ENCODE data around the gene OVOL1.

DNA sequence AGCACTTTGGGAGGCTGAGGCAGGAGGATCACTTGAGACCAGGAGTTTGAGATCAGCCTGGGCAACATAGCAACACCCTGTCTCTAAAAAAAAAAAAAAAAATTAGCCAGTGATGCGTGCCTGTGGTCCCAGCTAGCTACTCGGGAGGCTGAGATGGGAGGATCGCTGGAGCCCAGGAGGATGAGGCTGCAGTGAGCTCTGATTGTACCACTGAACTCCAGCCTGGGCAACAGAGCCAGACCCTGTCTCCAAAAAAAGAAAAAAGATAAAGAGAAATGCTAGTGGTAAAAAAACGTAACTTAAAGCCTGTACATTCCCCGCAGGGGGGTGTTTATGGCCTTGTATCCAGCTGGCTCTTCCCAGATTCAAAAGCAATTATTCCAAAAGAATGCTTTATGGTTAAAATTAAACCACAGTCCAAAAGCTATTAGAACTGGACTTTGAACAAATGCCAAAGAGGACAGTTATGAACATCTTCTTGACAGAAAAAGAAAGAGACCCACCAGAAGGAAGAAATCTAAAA lies 30.5 kb downstream of the OVOL1 start:
- TF ChIP-seq, protein P1, sequence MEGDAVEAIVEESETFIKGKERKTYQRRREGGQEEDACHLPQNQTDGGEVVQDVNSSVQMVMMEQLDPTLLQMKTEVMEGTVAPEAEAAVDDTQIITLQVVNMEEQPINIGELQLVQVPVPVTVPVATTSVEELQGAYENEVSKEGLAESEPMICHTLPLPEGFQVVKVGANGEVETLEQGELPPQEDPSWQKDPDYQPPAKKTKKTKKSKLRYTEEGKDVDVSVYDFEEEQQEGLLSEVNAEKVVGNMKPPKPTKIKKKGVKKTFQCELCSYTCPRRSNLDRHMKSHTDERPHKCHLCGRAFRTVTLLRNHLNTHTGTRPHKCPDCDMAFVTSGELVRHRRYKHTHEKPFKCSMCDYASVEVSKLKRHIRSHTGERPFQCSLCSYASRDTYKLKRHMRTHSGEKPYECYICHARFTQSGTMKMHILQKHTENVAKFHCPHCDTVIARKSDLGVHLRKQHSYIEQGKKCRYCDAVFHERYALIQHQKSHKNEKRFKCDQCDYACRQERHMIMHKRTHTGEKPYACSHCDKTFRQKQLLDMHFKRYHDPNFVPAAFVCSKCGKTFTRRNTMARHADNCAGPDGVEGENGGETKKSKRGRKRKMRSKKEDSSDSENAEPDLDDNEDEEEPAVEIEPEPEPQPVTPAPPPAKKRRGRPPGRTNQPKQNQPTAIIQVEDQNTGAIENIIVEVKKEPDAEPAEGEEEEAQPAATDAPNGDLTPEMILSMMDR (conservative IDR thresholded peaks at IDR 0.05; ENCODE audit: low read length) = no peak
- no peak for TF ChIP-seq EZH2phosphoT487 (IDR thresholded peaks at IDR 0.05; ENCODE audit: borderline replicate concordance, low read depth, low read length)

All from OCI-LY7 (cell line).